Measurements from ENCODE around the gene CRLF2. TPM values are rescaled to one million over a fixed set of nuclear protein-coding genes. Genes with fewer than 3 reads are reported as not detected.

CRLF2 gene
- polyA plus RNA-seq, 2 of the 4 experiments (the other 2 are of a cell fraction), result 0.08 to 0.37 TPM

DNA sequence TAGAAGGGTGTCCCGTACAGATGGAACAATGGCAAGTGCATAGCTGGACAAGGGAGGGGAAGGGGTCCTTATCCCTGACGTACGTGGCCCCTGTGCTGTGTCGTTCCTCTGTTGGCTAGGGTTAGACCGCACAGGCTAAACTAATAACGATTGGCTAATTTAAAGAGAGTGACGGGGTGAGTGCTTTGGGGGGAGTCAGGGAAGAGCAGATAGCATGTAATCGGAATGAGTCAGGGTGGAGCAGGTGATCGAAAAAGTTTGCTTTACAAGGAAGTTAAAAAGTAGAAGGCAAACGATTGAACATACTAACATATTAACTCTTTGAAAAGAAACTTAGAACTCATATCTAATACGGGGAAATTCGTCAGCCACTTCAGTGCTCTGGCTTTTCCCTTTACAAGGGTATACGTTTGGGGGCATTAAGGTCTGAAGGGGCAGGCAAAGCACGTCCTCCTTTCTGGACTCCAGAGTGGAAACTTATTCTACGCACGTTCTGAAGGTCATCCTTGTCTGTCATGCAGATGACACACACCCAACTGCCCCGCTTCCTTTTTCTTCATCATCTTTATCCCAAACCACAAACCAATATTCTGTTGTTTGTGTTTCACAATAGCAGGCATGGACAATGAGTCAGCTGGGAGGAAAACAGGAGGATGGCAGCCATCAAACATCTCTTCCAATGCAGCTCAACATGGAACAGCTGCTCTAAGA lies 10.2 kb upstream of the CRLF2 start (continued):
- TF ChIP-seq, protein P1, sequence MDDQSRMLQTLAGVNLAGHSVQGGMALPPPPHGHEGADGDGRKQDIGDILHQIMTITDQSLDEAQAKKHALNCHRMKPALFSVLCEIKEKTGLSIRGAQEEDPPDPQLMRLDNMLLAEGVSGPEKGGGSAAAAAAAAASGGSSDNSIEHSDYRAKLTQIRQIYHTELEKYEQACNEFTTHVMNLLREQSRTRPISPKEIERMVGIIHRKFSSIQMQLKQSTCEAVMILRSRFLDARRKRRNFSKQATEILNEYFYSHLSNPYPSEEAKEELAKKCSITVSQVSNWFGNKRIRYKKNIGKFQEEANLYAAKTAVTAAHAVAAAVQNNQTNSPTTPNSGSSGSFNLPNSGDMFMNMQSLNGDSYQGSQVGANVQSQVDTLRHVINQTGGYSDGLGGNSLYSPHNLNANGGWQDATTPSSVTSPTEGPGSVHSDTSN (IDR thresholded peaks at IDR 0.05), result no peak
- TF ChIP-seq GATA3 (IDR thresholded peaks at IDR 0.05; ENCODE audit: borderline replicate concordance) (peak; percentile 36; the same call in 1 of the 2 replicates), ZNF302 (CRISPR knock-in tag; IDR thresholded peaks at IDR 0.05) (no peak), MAFK (IDR thresholded peaks at IDR 0.05; ENCODE audit: partially characterized antibody) (no peak), MYC (IDR thresholded peaks at IDR 0.05; ENCODE audit: borderline replicate concordance, low read length) (no peak), JUNB (IDR thresholded peaks at IDR 0.05) (peak; percentile 53; the same call in 1 of the 2 replicates), SMC3 (IDR thresholded peaks at IDR 0.05) (no peak), RNF2 (IDR thresholded peaks at IDR 0.05; ENCODE audit: borderline replicate concordance, low read depth) (no peak), SREBF2 (IDR thresholded peaks at IDR 0.05) (no peak), RARB (CRISPR knock-in tag; IDR thresholded peaks at IDR 0.05) (no peak)
- TF ChIP-seq, protein P2, sequence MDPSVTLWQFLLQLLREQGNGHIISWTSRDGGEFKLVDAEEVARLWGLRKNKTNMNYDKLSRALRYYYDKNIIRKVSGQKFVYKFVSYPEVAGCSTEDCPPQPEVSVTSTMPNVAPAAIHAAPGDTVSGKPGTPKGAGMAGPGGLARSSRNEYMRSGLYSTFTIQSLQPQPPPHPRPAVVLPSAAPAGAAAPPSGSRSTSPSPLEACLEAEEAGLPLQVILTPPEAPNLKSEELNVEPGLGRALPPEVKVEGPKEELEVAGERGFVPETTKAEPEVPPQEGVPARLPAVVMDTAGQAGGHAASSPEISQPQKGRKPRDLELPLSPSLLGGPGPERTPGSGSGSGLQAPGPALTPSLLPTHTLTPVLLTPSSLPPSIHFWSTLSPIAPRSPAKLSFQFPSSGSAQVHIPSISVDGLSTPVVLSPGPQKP (IDR thresholded peaks at IDR 0.05; ENCODE audit: low read depth, low read length), result no peak

DNA sequence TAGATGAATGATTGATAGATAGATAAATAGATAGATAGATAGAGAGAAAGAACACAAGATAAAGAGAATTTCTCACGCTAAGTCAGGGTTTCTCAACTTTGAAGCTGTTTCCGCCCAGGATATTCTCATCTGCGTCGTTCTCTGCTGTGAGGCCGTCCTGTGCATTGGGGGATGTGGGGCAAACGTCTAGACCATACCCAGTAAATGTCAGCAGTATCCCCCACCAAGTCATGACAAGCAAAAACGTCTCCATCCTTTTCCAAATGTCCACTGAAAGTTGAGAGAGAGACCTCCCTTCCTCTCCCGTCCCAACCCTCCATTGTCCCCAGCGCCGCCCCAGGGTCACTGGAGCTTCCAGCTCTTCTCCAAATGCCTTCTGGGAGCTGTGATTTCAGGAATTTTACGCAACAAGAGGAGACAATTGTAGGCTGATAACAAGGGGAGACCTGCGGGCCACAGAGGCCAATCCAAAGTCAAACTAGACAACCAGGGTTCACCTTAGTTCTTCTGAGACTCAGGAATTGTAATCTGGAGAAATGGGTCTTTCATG lies 8.9 kb upstream of the CRLF2 start:
- FAIRE-seq, result no peak
- CTCF ChIA-PET, result no interaction called here
- Histone ChIP-seq H3K27ac (no peak overlapping the region), H3K9me3 (peaks cover 33% of the 10 kb centered on the region), H3K4me1 (0 out of 3 replicates have a peak, but pooled peaks cover 5% of the 10 kb centered on the region), H3K4me3 (no peak overlapping the region), H3K4me2 (no peak overlapping the region)
- WGBS (ENCODE audit: missing lambda C conversion rate), result 45% methylated on average over 12 of the region's 12 CpGs
- POLR2A ChIA-PET, result no interaction called here
- DNase-seq (ENCODE audit: low read depth in 1 of 2, low spot score in 1 of 2), result no peak
- no peak for ATAC-seq
- no peak for TF ChIP-seq EP300 (IDR thresholded peaks at IDR 0.05)
- TF ChIP-seq, protein P3, sequence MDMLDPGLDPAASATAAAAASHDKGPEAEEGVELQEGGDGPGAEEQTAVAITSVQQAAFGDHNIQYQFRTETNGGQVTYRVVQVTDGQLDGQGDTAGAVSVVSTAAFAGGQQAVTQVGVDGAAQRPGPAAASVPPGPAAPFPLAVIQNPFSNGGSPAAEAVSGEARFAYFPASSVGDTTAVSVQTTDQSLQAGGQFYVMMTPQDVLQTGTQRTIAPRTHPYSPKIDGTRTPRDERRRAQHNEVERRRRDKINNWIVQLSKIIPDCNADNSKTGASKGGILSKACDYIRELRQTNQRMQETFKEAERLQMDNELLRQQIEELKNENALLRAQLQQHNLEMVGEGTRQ (IDR thresholded peaks at IDR 0.05), result no peak
- TF ChIP-seq MAFK (IDR thresholded peaks at IDR 0.05; ENCODE audit: partially characterized antibody), result no peak
- no peak for TF ChIP-seq GATA3 (IDR thresholded peaks at IDR 0.05; ENCODE audit: borderline replicate concordance)
- TF ChIP-seq CBX2 (IDR thresholded peaks at IDR 0.05; ENCODE audit: borderline replicate concordance, low read depth), result no peak
- TF ChIP-seq CHD2 (IDR thresholded peaks at IDR 0.05; ENCODE audit: low read length, partially characterized antibody), result no peak
- TF ChIP-seq NPAS2 (CRISPR knock-in tag; IDR thresholded peaks at IDR 0.05; ENCODE audit: borderline replicate concordance), result no peak
- TF ChIP-seq BHLHE40 (IDR thresholded peaks at IDR 0.05; ENCODE audit: low read depth, low read length), result no peak
- no peak for TF ChIP-seq HEYL (CRISPR knock-in tag; IDR thresholded peaks at IDR 0.05)
- TF ChIP-seq RFX5 (IDR thresholded peaks at IDR 0.05), result no peak
- TF ChIP-seq, protein P1 (IDR thresholded peaks at IDR 0.05), result no peak
- no peak for TF ChIP-seq ZFP36 (IDR thresholded peaks at IDR 0.05; ENCODE audit: borderline replicate concordance, partially characterized antibody)
- no peak for TF ChIP-seq RARB (CRISPR knock-in tag; IDR thresholded peaks at IDR 0.05)
- no peak for TF ChIP-seq NFE2L2 (conservative IDR thresholded peaks at IDR 0.05; ENCODE audit: low read length)
- TF ChIP-seq EHF (CRISPR knock-in tag; IDR thresholded peaks at IDR 0.05), result no peak
- no peak for TF ChIP-seq POLR2AphosphoS2 (conservative IDR thresholded peaks at IDR 0.05; ENCODE audit: low read length)
- TF ChIP-seq FOSL2 (IDR thresholded peaks at IDR 0.05), result no peak
- TF ChIP-seq FOSL2 (CRISPR knock-in tag; IDR thresholded peaks at IDR 0.05), result no peak
- TF ChIP-seq ZSCAN20 (CRISPR knock-in tag; IDR thresholded peaks at IDR 0.05), result no peak
